ENCODE data around the gene HDAC8.

HDAC8 gene

GRCh38 chrX:72346302-72346949, 226.2 kb downstream of the HDAC8 start:
- H4K20me1 ChIP-seq (ENCODE audit: insufficient read depth): no peaks in the 10 kb centered on the region
- no peaks in the 10 kb centered on the region for H3K79me2 ChIP-seq (ENCODE audit: insufficient read depth, low read depth)
- H3K4me3 ChIP-seq (IDR thresholded peaks at IDR 0.05; ENCODE audit: insufficient read depth, low read depth, low read length): no peak overlapping the region
- no peaks in the 10 kb centered on the region for H3K36me3 ChIP-seq (ENCODE audit: insufficient read depth)
- no peaks in the 10 kb centered on the region for H3K4me1 ChIP-seq (ENCODE audit: low read depth, poor library complexity, severe bottlenecking)
- TF ChIP-seq CTCF (conservative IDR thresholded peaks at IDR 0.05; ENCODE audit: low read depth, low read length): no peak
- no peak overlapping the region for H2AFZ ChIP-seq (ENCODE audit: low read depth)
- H3K9ac ChIP-seq: no peak overlapping the region
- no peak overlapping the region for H3K27ac ChIP-seq
- no peaks in the 10 kb centered on the region for H3K27me3 ChIP-seq (ENCODE audit: insufficient read depth, low read depth)
- no peak overlapping the region for H3K4me2 ChIP-seq

- H3K4me3 ChIP-seq (IDR thresholded peaks at IDR 0.05; ENCODE audit: insufficient read depth, low read depth, low read length): no peak overlapping the region
- no peak overlapping the region for H3K27ac ChIP-seq
- no peaks in the 10 kb centered on the region for H4K20me1 ChIP-seq (ENCODE audit: insufficient read depth)
- TF ChIP-seq CTCF (conservative IDR thresholded peaks at IDR 0.05; ENCODE audit: low read depth, low read length): no peak
- H3K36me3 ChIP-seq (ENCODE audit: insufficient read depth): no peaks in the 10 kb centered on the region
- H3K4me1 ChIP-seq (ENCODE audit: low read depth, poor library complexity, severe bottlenecking): no peaks in the 10 kb centered on the region
- no peaks in the 10 kb centered on the region for H3K27me3 ChIP-seq (ENCODE audit: insufficient read depth, low read depth)
- H3K9ac ChIP-seq: no peak overlapping the region
- H2AFZ ChIP-seq (ENCODE audit: low read depth): no peak overlapping the region
- no peaks in the 10 kb centered on the region for H3K79me2 ChIP-seq (ENCODE audit: insufficient read depth, low read depth)
- no peak overlapping the region for H3K4me2 ChIP-seq
These were observed 232.0 kb downstream of the HDAC8 start for GRCh38 chrX:72340626-72341025.

- H3K27me3 ChIP-seq (ENCODE audit: insufficient read depth, low read depth): no peaks in the 10 kb centered on the region
- no peak overlapping the region for H2AFZ ChIP-seq (ENCODE audit: low read depth)
- no peaks in the 10 kb centered on the region for H3K36me3 ChIP-seq (ENCODE audit: insufficient read depth)
- H3K79me2 ChIP-seq (ENCODE audit: insufficient read depth, low read depth): no peaks in the 10 kb centered on the region
- H3K9ac ChIP-seq: no peak overlapping the region
- no peaks in the 10 kb centered on the region for H3K4me1 ChIP-seq (ENCODE audit: low read depth, poor library complexity, severe bottlenecking)
- TF ChIP-seq CTCF (conservative IDR thresholded peaks at IDR 0.05; ENCODE audit: low read depth, low read length): no peak
- no peak overlapping the region for H3K4me3 ChIP-seq (IDR thresholded peaks at IDR 0.05; ENCODE audit: insufficient read depth, low read depth, low read length)
- H3K27ac ChIP-seq: no peak overlapping the region
- H4K20me1 ChIP-seq (ENCODE audit: insufficient read depth): no peaks in the 10 kb centered on the region
- no peak overlapping the region for H3K4me2 ChIP-seq
These were observed 232.6 kb downstream of the HDAC8 start for GRCh38 chrX:72340041-72340440.

GRCh38 chrX:72330131-72330530, 242.5 kb downstream of the HDAC8 start:
- Histone ChIP-seq H3K9ac (no peak overlapping the region), H3K27ac (no peak overlapping the region), H3K27me3 (ENCODE audit: insufficient read depth, low read depth) (no peaks in the 10 kb centered on the region), H3K4me2 (no peak overlapping the region), H3K4me1 (ENCODE audit: low read depth, poor library complexity, severe bottlenecking) (no peaks in the 10 kb centered on the region), H3K4me3 (IDR thresholded peaks at IDR 0.05; ENCODE audit: insufficient read depth, low read depth, low read length) (no peak overlapping the region), H3K36me3 (ENCODE audit: insufficient read depth) (no peaks in the 10 kb centered on the region), H3K79me2 (ENCODE audit: insufficient read depth, low read depth) (no peaks in the 10 kb centered on the region), H2AFZ (ENCODE audit: low read depth) (no peak overlapping the region), H4K20me1 (ENCODE audit: insufficient read depth) (no peaks in the 10 kb centered on the region)
- TF ChIP-seq CTCF (conservative IDR thresholded peaks at IDR 0.05; ENCODE audit: low read depth, low read length): no peak

Data from KMS-11 (cell line).